GM18517 (cell line): Measurements from ENCODE around the gene RRAGB.
"Not testable (repeated sequence)": the region's sequence is repeated elsewhere in the genome, so short reads cannot be mapped to it uniquely, and the experiment has no call there.

ENCODE experiments used
- ATAC-seq: cut with Tn5 transposase; IDR thresholded peaks from one replicate; pipeline ENCODE4 v1.9.1; 2021; ENCODE audit warnings: mild to moderate bottlenecking, moderate library complexity; ENCODE audit not compliant: unreplicated experiment

The RRAGB gene, protein sequence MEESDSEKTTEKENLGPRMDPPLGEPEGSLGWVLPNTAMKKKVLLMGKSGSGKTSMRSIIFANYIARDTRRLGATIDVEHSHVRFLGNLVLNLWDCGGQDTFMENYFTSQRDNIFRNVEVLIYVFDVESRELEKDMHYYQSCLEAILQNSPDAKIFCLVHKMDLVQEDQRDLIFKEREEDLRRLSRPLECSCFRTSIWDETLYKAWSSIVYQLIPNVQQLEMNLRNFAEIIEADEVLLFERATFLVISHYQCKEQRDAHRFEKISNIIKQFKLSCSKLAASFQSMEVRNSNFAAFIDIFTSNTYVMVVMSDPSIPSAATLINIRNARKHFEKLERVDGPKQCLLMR

GRCh38 chrX:55717521-55718497 lies at the start of gene RRAGB:
Gene RRAGB, plus strand, starts transcription at chrX:55717749. Its CDS starts 579 bp downstream, at chrX:55718328.
- ATAC-seq: peak; percentile 90

DNA sequence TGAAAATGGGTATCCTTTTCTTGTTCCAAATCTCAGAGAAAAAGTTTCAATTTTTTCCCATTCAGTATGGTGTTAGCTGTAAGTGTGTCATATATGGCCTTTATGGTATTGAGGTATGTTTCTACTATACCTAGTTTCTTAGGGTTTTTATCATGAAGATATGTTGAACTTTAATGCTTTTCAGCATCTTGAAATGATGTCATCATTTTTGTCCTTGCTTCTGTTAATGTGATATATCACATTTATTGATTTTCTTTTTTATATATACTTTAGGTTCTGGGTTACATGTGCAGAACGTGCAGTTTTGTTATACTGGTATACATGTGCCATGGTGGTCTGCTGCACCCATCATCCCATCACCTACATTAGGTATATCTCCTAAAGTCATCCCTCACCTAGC lies 49.5 kb upstream of the RRAGB start:
- no peak for ATAC-seq

GRCh38 chrX:55688579-55688978 lies 29.0 kb upstream of the RRAGB start:
- not testable (repeated sequence) for ATAC-seq

DNA sequence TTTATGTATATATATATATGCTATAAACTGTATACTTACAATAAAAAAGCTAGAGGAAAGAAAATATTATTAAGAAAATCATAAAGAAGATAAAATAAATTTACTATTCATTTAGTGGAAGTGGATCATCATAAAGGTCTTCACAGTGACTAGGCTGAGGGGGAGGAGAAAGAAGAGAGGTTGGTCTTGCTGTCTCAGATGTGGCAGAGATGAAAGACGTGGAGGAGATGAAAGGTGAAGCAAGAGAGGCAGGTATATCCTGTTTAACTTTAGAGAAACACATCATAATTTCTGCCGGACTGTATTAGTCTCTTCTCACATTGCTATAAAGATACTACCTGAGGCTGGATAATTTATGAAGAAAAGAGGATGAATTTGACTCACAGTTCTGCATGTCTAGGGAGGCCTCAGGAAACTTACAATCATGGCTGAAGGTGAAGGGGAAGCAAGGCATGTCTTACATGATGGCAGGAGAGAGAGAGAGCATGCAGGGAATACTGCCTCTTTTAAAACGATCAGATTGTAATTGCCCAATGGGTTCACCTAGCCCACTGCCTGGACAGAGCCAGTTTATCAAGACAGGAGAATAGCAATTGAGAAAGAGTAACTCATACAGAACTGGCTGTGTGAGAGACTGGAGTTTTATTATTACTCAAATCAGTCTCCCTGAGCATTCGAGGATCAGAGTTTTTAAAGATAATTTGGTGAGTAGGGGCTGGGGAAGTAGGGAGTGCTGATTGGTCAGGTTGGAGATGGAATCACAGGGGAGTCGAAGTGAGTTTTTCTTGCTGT lies 22.1 kb upstream of the RRAGB start:
- no peak for ATAC-seq

DNA sequence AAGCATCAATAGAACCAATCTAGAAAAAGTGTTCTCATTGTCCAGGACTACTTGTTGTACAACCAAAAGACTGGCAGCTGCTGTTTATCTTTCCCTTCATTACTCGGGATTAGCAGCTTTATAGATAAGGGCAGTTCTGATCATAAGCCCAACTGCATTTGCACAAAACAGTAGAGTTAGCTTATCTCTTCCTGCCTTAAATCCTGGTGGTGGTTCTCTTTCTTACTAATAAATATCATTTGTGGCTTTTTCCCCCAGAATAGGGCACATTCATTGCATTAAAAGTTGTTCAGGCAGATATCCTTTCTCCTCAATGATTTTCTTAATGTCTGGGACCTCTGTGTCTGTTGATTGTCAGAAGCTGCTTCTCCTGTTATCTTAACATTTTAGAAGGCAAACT lies 20.2 kb upstream of the RRAGB start:
- no peak for ATAC-seq

- ATAC-seq: no peak
Measured at GRCh38 chrX:55702671-55703070, 14.9 kb upstream of the RRAGB start.

GRCh38 chrX:55703436-55703835 lies 14.1 kb upstream of the RRAGB start:
- not testable (repeated sequence) for ATAC-seq

DNA sequence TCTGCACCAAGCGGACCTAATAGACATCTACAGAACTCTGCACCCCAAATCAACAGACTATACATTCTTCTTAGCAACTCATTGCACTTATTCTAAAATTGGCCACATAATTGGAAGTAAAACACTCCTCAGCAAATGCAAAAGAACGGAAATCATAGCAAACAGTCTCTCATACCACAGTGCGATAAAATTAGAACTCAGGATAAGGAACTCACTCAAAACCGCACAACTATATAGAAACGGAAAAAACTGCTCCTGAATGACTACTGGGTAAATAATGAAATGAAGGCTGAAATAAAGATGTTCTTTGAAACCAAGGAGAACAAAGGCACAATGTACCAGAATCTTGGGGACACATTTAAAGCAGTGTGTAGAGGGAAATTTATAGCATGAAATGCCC lies 12.5 kb upstream of the RRAGB start:
- not testable (repeated sequence) for ATAC-seq

GRCh38 chrX:55709735-55710134 lies 7.8 kb upstream of the RRAGB start:
- ATAC-seq: no peak

GRCh38 chrX:55710701-55711100 lies 6.8 kb upstream of the RRAGB start:
- no peak for ATAC-seq

DNA sequence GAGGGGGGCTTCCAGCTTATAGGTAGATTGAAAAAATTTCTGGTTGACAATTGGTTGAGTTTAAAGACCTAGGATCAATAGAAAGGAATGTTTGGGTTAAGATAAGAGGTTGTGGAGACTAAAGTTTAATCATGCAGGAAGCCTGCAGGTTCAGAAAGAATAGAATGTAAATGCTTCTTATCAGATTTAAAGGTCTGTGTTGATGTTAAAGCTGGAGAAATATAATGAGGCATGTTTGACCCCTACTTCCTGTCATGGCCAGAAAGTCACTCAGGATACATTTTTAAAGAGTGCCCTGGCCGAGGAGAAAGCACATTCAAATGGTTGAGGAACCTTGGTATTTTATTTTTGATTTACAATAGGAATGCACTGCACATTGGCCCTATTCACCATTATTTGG lies 3.9 kb upstream of the RRAGB start:
- no peak for ATAC-seq

GRCh38 chrX:55714161-55714560 lies 3.4 kb upstream of the RRAGB start:
- ATAC-seq: no peak

GRCh38 chrX:55715847-55716246 lies 1.7 kb upstream of the RRAGB start:
- ATAC-seq: no peak

DNA sequence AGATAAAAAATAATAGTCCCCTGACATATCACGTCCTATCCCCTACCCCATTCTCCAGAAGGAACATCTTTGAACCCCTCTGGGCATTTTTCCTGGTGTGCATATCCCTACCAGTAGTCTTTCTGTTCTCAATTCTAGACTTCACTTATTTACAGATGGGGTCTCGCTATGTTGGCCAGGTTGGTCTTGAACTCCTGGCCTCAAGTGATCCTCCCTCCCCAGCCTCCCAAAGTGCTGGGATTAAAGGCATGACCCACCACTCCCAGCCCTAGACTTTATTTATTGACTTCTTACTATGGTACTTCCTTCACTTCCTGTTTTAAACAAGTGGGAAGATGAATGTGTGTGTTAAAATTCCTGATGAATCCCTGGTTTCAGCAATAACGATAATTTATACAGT lies 612 bp upstream of the RRAGB start:
- ATAC-seq: no peak

DNA sequence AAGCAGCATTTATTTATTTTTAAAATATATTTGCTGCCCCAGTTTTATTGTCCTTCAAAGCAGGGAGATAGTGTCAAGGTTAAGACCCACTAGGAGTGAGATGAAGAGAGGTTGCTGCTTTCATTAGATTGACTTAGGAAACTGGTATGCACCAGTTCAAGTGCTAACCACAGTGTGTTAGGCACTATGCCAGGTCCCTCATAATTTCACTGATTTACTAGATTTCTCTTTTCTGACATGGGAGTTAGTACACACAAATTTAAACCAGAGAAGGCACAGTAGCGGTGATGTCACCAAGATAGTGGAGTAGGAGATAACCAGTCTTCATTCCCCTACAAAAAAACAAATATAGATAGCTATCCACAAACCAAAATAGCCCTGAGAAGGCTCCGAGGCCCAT lies 14.3 kb downstream of the RRAGB start:
- no peak for ATAC-seq

DNA sequence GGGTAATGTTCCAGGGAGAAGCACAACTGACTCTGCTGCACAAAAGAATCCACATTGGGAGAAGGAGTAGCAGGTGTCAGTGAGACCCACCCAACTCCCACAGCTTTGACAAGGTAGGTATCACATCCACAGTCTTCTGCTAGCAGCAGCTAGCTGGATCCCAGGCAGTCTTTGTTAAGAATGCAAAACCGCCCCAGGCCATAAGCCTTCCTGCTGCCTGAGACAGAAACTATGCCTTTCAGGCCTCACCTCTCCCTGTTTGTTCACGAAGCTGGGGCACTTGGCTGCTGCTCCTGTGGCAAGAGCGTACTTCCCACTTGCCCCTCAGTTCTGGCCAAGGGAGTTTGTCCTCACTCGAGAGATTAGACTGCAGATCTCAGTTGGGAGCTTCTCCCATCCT lies 21.4 kb downstream of the RRAGB start:
- ATAC-seq: no peak

- ATAC-seq: no peak
Measured at GRCh38 chrX:55742649-55743048, 25.1 kb downstream of the RRAGB start.

- ATAC-seq: not testable (repeated sequence)
Measured at GRCh38 chrX:55748463-55748862, 30.9 kb downstream of the RRAGB start.

GRCh38 chrX:55750256-55750655 lies 32.7 kb downstream of the RRAGB start:
- no peak for ATAC-seq

DNA sequence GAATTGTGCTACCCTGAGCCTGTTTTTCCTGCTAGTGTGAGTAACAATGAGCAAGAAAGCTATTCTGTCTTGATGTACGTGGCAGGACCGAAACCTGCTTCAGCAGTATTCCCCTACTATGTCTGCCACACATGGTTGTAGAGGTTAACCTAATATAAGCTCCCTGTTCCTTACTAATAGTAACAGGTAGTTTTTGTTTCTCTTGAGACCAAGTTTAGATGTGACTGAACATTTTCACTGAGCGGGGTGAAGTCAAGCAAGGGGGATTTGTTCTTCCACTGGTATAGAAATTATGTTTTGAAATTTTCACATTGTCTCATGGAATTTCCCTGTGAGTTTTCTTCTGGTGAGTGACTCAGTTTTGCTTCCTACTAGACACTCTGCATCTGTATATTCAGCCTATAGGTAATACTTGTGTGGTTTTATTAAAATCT lies 37.3 kb downstream of the RRAGB start:
- peak; percentile 89 for ATAC-seq

DNA sequence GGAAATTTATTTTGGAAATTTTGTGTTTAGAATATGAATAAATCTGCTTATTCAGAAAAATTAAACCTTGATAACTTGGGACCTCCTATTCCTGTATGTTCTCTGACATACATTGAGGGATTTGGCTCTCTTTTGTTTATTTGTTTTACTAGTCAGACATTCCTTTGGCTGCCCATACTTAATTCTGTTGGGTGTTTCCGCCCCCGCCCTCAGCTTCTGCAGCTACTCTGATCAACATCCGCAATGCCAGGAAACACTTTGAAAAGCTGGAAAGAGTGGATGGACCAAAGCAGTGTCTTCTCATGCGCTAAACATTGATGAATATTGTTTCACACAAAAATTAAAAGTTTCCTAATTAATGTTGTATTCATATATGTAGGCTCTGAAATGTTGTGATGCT lies 40.5 kb downstream of the RRAGB start:
- no peak for ATAC-seq
